ENCODE measurements around the gene RLN1.
"Not testable (repeated sequence)": the region's sequence is repeated elsewhere in the genome, so short reads cannot be mapped to it uniquely, and the experiment has no call there.

Gene RLN1, protein sequence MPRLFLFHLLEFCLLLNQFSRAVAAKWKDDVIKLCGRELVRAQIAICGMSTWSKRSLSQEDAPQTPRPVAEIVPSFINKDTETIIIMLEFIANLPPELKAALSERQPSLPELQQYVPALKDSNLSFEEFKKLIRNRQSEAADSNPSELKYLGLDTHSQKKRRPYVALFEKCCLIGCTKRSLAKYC

DNA sequence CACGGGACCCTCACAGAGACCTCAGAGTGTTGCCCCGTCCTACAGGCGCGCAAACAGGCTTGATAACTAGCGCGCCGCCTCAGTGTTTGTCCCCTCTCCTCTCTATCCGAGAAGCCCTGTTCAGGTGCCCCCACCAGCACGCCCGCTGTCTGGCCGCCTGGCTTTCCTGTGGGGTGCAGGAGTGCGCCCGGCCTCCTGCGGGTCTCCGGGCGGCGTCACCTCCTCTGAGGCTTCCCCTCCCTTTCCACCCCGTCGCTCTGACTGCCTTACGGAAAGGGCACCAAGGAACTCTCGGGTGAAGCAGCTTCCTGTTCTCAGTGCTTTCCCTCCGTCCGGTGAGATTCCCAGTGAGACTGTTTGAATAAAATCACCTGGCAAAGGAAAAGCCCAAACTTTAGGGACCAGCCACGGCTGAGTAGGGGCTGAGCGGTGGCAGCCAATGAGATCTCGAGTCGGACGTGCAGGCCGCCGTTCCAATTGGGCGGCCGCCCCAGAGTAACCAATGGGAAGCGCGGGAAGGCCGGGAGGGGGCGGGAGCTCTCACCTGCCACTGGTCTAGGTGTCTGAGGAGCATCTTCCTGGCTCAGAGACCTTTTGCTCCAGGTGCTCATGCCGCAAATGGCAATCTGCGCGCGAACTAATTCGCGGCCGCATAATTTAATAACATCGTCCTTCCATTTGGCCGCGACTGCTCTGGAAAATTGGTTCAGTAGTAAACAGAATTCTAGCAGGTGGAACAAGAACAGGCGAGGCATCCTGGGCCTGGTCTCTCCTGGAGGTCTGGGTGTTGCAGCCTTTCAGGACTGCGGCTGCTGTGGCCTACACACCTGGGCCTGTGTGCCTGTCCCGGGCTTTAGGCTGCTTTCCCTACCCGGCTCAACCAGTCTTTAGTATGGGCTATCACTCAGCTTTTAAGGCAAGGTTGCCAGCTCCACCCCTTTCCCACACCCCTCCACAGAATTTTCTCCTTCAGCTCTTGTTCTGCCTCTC is at the start of gene RLN1:
RLN1 (minus strand) TSS at position 885 of the 990 bp plus-strand sequence; CDS start at position 755, 130 bp downstream.
- TF ChIP-seq, protein P1, sequence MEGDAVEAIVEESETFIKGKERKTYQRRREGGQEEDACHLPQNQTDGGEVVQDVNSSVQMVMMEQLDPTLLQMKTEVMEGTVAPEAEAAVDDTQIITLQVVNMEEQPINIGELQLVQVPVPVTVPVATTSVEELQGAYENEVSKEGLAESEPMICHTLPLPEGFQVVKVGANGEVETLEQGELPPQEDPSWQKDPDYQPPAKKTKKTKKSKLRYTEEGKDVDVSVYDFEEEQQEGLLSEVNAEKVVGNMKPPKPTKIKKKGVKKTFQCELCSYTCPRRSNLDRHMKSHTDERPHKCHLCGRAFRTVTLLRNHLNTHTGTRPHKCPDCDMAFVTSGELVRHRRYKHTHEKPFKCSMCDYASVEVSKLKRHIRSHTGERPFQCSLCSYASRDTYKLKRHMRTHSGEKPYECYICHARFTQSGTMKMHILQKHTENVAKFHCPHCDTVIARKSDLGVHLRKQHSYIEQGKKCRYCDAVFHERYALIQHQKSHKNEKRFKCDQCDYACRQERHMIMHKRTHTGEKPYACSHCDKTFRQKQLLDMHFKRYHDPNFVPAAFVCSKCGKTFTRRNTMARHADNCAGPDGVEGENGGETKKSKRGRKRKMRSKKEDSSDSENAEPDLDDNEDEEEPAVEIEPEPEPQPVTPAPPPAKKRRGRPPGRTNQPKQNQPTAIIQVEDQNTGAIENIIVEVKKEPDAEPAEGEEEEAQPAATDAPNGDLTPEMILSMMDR (IDR thresholded peaks at IDR 0.05) = not testable (repeated sequence)

DNA sequence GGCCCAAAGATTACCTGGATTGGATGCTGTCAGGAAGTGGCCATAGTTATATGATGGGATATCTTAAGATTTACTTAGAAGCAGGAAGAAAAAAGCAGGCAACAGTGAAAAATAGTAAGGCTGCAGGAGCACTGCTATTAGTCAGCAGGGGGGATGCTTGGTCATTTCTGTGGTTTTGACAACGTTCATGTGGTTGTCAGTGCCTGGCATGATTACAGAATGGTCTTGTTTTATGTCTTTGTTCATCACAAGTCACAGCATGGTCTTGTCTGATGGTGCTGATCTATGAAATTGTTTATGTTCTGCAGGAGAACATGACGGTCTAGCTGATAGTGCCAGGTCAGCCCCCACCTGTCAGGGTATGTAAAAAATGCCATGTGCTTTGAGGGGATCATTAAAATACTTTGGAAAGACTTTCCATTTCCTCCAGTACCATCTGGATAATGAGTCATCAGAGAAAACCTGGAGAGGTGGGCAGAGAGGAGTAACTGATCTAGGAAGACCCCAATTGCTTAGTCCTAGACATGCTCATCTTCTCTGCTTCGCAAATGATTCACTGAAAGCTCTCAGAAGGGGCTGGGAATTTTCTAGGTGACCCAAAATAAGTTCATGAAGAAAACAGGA is 49.5 kb upstream of the RLN1 start:
- TF ChIP-seq, protein P1 (IDR thresholded peaks at IDR 0.05) = no peak

DNA sequence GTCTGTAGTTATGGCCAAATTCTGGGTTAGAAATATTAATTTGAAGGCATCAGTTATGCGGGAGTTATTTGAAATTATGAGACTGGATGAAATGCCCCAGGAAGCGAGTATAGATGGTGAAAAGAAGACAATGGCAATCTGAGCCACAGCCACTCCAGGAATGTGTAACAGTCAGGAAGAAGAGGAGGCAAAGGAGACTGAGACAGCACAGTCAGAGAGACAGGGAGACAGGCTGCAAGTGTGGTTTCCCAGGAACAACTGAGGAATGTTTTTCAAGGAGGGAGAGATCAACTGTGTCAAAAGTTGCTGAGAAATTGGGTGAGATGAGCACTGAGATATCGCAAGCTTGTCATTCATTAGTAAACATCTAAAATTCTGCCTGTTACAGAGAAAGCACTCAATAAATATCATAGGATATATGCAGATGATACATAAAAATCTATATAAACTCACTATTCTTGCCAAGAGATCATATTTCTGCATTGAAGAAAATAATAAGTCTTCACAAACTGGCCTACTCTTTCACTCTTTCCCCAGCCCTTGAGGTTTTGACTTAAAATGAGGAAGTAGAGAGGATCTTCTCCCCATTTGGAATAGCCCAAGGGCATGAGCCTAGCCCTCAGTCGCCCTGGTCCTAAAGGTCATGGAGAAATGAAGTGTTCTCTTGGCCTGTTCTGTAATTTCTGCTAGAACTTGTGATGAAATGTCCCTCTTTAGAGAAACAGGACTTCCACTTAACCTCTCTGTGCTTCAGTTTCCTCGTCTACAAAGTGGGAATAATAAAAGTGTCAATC is 48.5 kb upstream of the RLN1 start:
- TF ChIP-seq, protein P1 (IDR thresholded peaks at IDR 0.05) = no peak

DNA sequence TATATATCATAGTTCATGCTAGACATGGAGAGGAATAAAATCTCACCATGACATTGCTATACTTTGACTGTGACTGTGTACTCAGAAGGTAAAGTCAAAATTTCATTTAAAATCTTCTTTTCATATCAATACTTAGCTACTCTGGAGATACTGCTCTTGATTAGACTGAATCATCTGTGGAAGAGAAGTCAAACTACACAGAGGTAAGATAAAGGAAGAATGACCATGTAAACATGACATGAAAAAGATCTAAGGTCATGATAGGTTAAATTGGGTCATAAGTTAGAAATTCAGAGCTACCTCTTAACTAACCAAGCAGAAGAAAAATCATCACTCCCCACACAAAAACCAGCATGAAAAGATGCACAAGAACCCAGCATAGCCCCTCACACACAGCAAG is 44.8 kb upstream of the RLN1 start:
- TF ChIP-seq, protein P1 (IDR thresholded peaks at IDR 0.05) = no peak

DNA sequence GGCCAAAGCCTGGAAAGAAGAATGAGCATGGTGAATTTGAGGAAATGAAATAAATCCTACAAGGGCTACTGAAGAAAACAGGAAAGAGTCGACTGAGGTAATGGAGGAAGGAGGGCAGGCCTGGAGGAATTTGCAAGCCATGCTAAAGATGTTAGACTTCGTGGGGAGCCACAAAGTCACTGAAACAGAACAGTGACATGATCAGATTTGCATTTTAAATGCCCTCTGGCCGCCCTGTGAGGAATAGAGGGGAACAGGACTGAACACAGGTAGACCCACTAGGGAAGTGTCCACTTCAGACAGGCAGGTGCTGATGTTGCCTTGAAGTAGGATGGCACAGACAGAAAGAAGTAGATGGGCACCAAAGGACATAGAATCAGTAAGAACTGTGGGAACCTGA is 42.8 kb upstream of the RLN1 start:
- TF ChIP-seq, protein P1 (IDR thresholded peaks at IDR 0.05) = no peak

DNA sequence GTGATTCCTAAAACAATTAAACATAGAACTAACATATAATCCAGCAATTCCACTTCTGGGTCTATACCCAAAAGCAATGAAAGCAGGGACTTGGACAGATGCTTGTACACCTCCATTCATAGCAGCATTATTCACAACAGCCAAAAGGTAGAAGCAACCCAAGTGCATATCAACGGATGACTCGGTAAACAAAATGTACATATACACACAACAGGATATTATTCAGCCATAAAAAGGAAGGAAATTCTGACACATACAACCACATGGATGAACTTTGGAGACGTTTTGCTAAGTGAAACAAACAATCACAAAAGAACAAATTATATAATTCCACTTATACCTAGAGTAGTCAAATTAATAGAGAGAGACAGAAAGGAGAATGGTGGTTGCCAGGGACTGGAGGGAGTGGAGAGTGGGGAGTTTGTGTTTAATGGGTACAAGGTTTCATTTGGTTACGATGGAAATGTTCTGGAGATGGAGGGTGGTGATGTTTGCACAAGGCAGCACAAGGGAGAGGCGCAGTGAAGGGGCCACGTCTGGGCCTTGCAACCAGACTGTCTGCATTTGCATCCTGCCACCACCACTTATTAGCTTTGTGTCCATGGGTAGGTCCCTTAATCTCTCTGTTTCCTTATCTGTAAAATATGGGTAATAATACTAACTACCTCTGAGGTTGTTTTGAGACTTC is 36.3 kb upstream of the RLN1 start:
- TF ChIP-seq, protein P1 (IDR thresholded peaks at IDR 0.05) = no peak
